Keratinocyte (primary cell): ENCODE results near the gene CSRNP2. TPM values are rescaled to one million over a fixed set of nuclear protein-coding genes. Genes with fewer than 3 reads are reported as not detected.

ENCODE experiments used
- DNase-seq: peaks from one replicate; pipeline ENCODE4 v3.0.0-alpha.2; 2011; ENCODE audit warnings: low read depth, missing footprints, low spot score
- FAIRE-seq: peaks from 2 replicates; lab custom pipeline; 2011; peaks lifted over from hg19 to GRCh38; lab: Jason Lieb, UNC
- H2AFZ ChIP-seq: 2 replicates; pipeline ENCODE4 v1.6.0; 2012; ENCODE audit warnings: low read length, control low read depth, inconsistent platforms; ENCODE audit not compliant: control insufficient read depth
- H3K27ac ChIP-seq: 2 replicates; pipeline ENCODE4 v1.5.1; 2011; ENCODE audit warnings: low read length; ENCODE audit not compliant: control insufficient read depth, insufficient read depth
- H3K27me3 ChIP-seq: 3 replicates; pipeline ENCODE4 v1.6.0; 2011; ENCODE audit warnings: low read length; ENCODE audit not compliant: control insufficient read depth, insufficient read depth; ENCODE audit errors: extremely low read depth
- H3K36me3 ChIP-seq, 2 experiments: 2 replicates in 1 of 2; 3 replicates in 1 of 2; pipeline ENCODE4 v1.5.1; 2011; ENCODE audit warnings: low read length in 2 of 2, mild to moderate bottlenecking in 1 of 2; ENCODE audit not compliant: control insufficient read depth in 2 of 2, insufficient read depth in 2 of 2; ENCODE audit errors: extremely low read depth in 1 of 2
- H3K4me1 ChIP-seq: 3 replicates; pipeline ENCODE4 v1.5.1; 2011; ENCODE audit warnings: low read length; ENCODE audit not compliant: control insufficient read depth, insufficient read depth; ENCODE audit errors: extremely low read depth
- H3K4me2 ChIP-seq: 3 replicates; pipeline ENCODE4 v1.6.0; 2011; ENCODE audit warnings: low read depth, low read length; ENCODE audit not compliant: control insufficient read depth, insufficient read depth; ENCODE audit errors: extremely low read depth
- H3K4me3 ChIP-seq, 3 experiments: fragments of 200-600 bp in 1 of 3; sonication (generic) in 1 of 3; 2 replicates in 2 of 3; 3 replicates in 1 of 3; pipeline ENCODE4 v1.5.1; 2011 to 2016; ENCODE audit warnings: low read length in 3 of 3, mild to moderate bottlenecking in 3 of 3, control low read depth in 2 of 3, inconsistent platforms in 1 of 3, low read depth in 1 of 3, mixed read lengths in 1 of 3, mixed run types in 1 of 3, moderate library complexity in 1 of 3; ENCODE audit not compliant: control insufficient read depth in 2 of 3, insufficient read depth in 2 of 3; ENCODE audit errors: extremely low read depth in 1 of 3
- H3K79me2 ChIP-seq: 2 replicates; pipeline ENCODE4 v1.6.0; 2012; ENCODE audit warnings: low read length; ENCODE audit not compliant: control insufficient read depth, insufficient read depth
- H3K9ac ChIP-seq: 3 replicates; pipeline ENCODE4 v1.6.0; 2011; ENCODE audit warnings: low read length; ENCODE audit not compliant: control insufficient read depth, insufficient read depth; ENCODE audit errors: extremely low read depth
- H3K9me1 ChIP-seq: 3 replicates; pipeline ENCODE4 v1.6.0; 2011; ENCODE audit warnings: low read length; ENCODE audit not compliant: control insufficient read depth, insufficient read depth; ENCODE audit errors: extremely low read depth
- H3K9me3 ChIP-seq: 2 replicates; pipeline ENCODE4 v1.5.1; 2012; ENCODE audit warnings: low read depth, low read length; ENCODE audit not compliant: control insufficient read depth
- H4K20me1 ChIP-seq: 3 replicates; pipeline ENCODE4 v1.6.0; 2011; ENCODE audit warnings: low read length; ENCODE audit not compliant: control insufficient read depth, insufficient read depth; ENCODE audit errors: extremely low read depth
- CTCF ChIP-seq, 3 experiments: IDR thresholded peaks in 1 of 3; conservative IDR thresholded peaks in 1 of 3; optimal IDR thresholded peaks in 1 of 3; 2 replicates in 2 of 3; 3 replicates in 1 of 3; pipeline versions ENCODE3 to v1.5.1; 2011; ENCODE audit warnings: low read length in 3 of 3, mild to moderate bottlenecking in 3 of 3, moderate library complexity in 2 of 3, control low read depth in 1 of 3, inconsistent platforms in 1 of 3; ENCODE audit not compliant: insufficient read depth in 2 of 3; ENCODE audit errors: extremely low read depth in 1 of 3
- EZH2 ChIP-seq: IDR thresholded peaks from one replicate; pipeline ENCODE4 v1.6.1; 2012; ENCODE audit warnings: inconsistent platforms, mild to moderate bottlenecking, low read length, moderate library complexity
- dilution Hi-C: fragments of 300-500 bp; cut with MboI; formaldehyde crosslinking; loops from one replicate; pipeline ENCODE4 v1.7.0; 2020; ENCODE audit warnings: low sequenced_read_pairs; ENCODE audit not compliant: extremely low pct_ligation_motif_present
- polyA plus RNA-seq, 5 experiments: library from polyadenylated mRNA; depleted of rRNA in 3 of 5; stranded (reverse) in 3 of 5; stranded (forward) in 1 of 5; unstranded in 1 of 5; fragments of >200 nt; gene quantifications; 1 replicate in 1 of 5; 2 replicates in 3 of 5; 3 replicates in 1 of 5; pipeline versions ENCODE4 v1.2.1 to v1.2.3, GENCODE V29; 2011 to 2012; ENCODE audit warnings: missing spikeins in 2 of 5, low read depth in 1 of 5, low replicate concordance in 1 of 5

Gene CSRNP2
- polyA plus RNA-seq, 1 donor (not counting 4 experiments of a cell fraction or from before 2014, with no cell fraction given), result 18.4 TPM

DNA sequence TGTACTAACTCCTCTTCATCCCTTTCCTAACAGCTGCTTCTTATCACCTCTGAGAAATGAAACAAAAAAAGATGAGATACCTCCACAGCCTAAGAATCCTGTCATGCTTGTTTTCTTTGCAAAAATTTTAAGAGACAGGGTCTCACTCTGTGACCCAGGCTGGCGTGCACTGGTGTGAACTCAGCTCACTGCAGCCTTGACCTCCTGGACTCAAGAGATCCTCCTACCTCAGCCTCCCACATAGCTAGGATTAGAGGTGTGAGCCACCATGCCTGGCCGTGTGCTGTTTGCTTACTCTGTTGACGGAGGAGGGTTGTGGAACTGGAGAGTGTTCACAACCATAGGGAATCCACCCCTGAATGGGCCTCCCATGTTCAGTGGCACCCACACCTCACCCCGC is 16.2 kb downstream of the CSRNP2 start:
- H3K9ac ChIP-seq, result no peak overlapping the region
- H3K4me3 ChIP-seq, result no peak overlapping the region
- dilution Hi-C loops, result no loop called here
- H3K36me3 ChIP-seq, result peaks cover 34 to 42% of the 10 kb centered on the region in 2 experiments
- no peaks in the 10 kb centered on the region for H3K9me3 ChIP-seq
- H3K9me1 ChIP-seq, result no peaks in the 10 kb centered on the region
- H3K79me2 ChIP-seq, result no peaks in the 10 kb centered on the region
- FAIRE-seq (no peak), DNase-seq (no peak)
- H3K4me2 ChIP-seq, result no peak overlapping the region
- peaks cover 3% of the 10 kb centered on the region for H3K4me1 ChIP-seq
- TF ChIP-seq CTCF (optimal IDR thresholded peaks at IDR 0.05 in 1 of 3, IDR thresholded peaks at IDR 0.05 in 1 of 3, conservative IDR thresholded peaks at IDR 0.05 in 1 of 3; ENCODE audit: extremely low read depth in 1 of 3, insufficient read depth in 2 of 3, low read length in 3 of 3) (no peak), EZH2 (no peak)
- H3K27me3 ChIP-seq, result no peaks in the 10 kb centered on the region
- H2AFZ ChIP-seq, result no peak overlapping the region
- no peak overlapping the region for H3K27ac ChIP-seq
- H4K20me1 ChIP-seq, result no peaks in the 10 kb centered on the region

GRCh38 chr12:51065530-51065929 is 17.9 kb downstream of the CSRNP2 start:
- dilution Hi-C loops, result no loop called here

More at GRCh38 chr12:51065530-51065929, 17.9 kb downstream of the CSRNP2 start:
- H3K9me1 ChIP-seq, result no peaks in the 10 kb centered on the region
- TF ChIP-seq CTCF (optimal IDR thresholded peaks at IDR 0.05 in 1 of 3, IDR thresholded peaks at IDR 0.05 in 1 of 3, conservative IDR thresholded peaks at IDR 0.05 in 1 of 3; ENCODE audit: extremely low read depth in 1 of 3, insufficient read depth in 2 of 3, low read length in 3 of 3) (no peak), EZH2 (no peak)
- H3K9ac ChIP-seq, result no peak overlapping the region
- DNase-seq (no peak), FAIRE-seq (no peak)
- H3K36me3 ChIP-seq, result peaks cover 32 to 46% of the 10 kb centered on the region in 2 experiments
- H2AFZ ChIP-seq, result no peak overlapping the region
- H3K4me2 ChIP-seq, result no peak overlapping the region
- no peak overlapping the region for H3K4me3 ChIP-seq
- H3K27ac ChIP-seq, result no peak overlapping the region
- H3K4me1 ChIP-seq, result peaks cover 3% of the 10 kb centered on the region
- H3K27me3 ChIP-seq, result no peaks in the 10 kb centered on the region
- no peaks in the 10 kb centered on the region for H3K79me2 ChIP-seq
- H3K9me3 ChIP-seq, result no peaks in the 10 kb centered on the region
- H4K20me1 ChIP-seq, result no peaks in the 10 kb centered on the region
